Renal cortex interstitium (tissue), 11 donors: ENCODE results near the gene LGALS3BP. TPM values are rescaled to one million over a fixed set of nuclear protein-coding genes. Genes with fewer than 3 reads are reported as not detected.
A peak's percentile ranks its signal among the peaks of the same experiment; 100 is the strongest.

Experiments used
- DNase-seq, 11 donors: peaks; one replicate each; pipeline ENCODE4 v3.0.0-alpha.2; 2013; ENCODE audit warnings: low read depth in 9 of 11, low spot score in 4 of 11; ENCODE audit errors: extremely low read depth in 1 of 11
- polyA plus RNA-seq, 3 donors: library from polyadenylated mRNA; unstranded; fragments of 120-200 nt; gene quantifications; one replicate each; pipeline ENCODE4 v1.2.1, GENCODE V29; 2013; ENCODE audit not compliant: insufficient read length in 3 of 3

LGALS3BP gene
- polyA plus RNA-seq, 3 donors, result 104 to 161 (median 125) TPM

DNA sequence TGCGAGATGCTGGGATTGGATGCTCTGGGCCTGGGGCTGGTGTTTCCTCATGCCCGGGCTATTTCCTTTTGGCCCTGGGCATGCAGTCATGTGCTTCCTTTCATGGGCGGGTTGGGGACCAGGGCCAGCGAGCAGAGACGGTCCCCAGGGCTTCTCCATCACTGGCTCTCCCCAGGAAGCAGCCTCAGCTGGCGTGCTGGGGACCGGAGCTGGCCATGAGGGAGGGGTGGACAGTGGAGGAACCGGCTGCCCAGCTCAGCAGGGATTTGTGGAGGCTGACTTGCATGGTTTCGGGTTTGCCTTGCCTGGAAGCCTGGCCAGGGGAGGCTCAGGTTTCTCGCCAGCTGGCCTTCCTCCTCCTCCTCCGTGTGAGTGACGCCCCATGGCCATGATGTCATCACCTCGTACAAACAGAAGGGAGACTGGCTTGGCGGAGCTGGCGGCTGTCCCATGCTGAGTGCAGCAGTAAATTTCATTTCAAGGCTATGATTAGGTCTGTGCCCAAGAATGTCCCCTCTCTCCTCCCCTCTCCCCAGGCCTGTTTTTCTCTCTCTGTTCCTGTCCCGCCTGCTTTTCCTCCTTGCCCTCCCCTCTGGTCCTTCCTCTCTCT is 45.7 kb downstream of the LGALS3BP start:
- peak; percentile 81 to 93 (median 87) for DNase-seq

DNA sequence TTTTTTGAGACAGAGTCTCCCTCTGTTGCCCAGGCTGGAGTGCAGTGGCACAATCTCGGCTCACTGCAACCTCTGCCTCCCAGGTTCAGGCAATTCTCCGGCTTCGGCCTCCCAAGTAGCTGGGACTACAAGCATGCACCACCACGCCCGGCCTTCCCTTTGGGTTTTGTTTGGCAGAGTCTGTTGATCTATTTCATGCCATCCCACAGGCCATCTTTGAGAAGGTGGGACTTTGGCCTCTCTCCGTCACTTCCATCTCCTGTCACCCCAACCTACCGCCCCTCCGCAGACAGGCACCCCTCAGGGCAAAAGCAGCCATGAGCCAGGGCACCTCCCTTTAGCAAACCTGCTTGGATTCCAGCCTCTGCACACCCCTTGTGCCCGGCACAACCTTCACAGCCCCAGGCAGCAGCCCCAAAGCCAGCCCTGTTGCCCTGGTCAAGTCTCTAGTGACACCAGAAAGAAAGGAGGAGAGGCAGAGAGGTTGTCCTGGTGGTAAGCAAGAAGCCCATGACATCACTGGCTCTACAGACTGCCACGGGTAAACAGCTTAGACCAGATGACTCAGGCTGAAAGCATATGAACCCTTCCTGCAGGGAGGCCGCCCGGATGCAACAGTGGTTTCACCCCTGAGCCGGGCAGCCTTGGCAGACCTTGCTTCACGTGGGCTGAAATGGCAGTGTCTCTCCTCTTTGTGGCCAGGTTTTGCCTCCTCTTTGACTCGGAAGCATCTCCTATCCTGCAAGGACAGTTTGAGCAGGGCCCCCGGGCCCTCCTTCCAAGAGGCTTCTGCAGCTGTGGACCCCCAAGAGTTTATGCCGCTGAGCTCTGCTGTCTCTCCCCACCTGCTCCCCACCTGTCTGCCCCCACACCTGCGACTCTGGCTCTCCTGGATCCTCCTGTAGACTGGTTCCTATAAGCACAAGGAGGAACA is 46.4 kb downstream of the LGALS3BP start:
- DNase-seq, result no peak

DNA sequence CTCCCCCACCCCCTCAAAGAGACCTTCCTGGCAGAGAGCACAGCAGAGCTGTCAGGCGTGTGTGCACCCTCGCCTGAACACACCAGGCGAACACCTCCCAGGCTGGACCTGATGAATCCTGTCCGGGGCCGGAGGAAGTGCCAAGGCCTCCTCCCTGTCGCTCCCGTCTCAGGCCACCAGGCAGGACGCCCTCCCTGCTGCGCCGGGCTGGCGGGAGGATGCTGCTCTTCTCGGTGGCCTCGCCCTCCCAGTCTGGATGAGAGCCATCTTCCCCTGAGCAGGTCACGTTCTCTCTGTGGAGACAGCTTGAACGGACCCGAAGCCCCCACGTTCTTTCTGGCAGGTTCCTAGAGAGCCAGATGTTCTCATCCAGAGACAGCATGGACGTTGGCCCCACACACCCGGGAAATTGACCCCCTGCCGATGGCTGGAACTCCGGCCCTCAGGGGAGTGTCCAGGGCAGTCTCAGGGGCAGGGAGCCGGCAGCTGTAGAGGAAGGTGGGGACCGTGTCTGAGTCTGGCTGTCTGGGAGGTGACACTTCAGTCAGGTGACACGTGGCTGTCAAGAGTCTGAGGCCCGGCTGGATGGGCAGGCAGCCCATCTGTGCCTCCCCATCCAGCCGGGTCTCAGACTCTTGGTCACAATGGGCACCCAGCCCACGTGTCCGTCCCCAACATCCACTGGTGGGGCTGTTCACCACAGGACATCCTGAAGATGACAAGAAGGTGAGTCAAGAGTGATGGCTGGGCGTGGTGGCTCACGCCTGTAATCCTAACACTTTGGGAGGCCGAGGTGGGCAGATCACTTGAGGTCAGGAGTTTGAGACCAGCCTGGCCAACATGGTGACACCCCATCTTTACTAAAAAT is 49.6 kb downstream of the LGALS3BP start:
- DNase-seq, result no peak

DNA sequence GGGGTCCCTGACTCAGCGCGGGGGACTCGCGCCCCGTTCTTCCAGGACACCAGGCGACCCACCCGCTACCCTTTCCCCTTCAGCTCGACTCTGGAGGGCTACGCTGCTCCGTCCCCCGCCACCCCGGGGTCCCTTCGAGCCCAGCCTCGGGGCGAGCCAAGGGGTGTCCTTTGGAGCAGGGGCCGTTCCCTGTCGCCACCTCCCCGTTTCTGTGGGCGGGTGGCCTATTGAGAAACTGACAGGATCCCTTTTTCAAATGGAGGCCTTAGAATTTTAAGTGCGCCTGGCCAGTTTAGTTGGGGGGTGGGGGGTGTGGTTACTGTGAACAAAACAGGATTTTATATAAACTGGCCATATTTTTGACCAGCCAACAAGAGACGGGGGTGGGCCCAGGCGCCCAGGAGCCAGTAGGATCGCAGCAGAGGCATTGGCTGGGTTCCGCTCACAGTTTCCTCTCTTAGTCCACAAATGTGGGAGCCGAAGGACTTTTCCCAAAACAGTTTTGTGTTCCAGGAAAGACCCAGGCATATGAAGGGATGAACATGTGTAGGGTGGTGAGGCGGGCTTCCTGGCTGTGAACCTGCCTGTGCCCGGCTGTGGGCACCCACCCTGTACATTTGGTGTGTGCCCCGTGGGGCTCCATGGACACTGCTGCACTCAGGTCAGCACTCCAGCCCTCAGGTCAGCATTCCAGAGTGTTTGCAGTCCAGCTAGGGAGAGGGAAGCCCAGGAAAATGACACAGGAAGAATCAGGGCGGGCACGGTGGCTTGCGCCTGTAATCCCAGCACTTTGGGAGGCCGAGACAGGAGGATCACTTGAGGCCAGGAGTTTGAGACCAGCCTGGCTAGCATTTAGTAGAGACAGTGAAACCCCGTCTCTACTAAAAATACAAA is 53.8 kb downstream of the LGALS3BP start:
- DNase-seq, result peak in 5 of 11 donors; percentile 62 to 76 (median 74)

DNA sequence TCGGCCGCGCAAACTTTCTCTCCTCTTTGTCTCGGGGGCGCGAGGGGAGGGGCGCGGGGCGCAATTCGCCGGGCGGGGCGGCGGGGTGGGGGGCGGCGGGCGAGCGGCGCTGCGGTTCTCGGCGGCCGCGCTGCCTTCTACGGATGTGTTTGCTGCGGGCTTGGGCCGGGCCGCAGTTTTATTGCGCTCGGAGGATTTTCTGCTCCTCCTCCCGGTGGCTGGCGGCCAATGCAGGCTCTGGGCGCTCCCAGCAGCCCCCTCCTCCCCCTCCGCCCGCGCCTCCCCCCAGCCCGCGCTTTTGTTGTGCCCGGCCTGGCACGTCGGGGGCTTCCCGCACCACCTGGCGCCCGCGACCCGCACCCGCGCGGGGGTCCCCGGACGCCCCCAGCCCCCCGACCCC is 54.5 kb downstream of the LGALS3BP start, which contains the start of gene TIMP2:
Gene TIMP2 (minus strand): TSS at position 154 of the 400 bp plus-strand sequence. CDS start 299 bp downstream, outside the sequence.
- DNase-seq, result peak in 10 of 11 donors; percentile 65 to 87 (median 85)

DNA sequence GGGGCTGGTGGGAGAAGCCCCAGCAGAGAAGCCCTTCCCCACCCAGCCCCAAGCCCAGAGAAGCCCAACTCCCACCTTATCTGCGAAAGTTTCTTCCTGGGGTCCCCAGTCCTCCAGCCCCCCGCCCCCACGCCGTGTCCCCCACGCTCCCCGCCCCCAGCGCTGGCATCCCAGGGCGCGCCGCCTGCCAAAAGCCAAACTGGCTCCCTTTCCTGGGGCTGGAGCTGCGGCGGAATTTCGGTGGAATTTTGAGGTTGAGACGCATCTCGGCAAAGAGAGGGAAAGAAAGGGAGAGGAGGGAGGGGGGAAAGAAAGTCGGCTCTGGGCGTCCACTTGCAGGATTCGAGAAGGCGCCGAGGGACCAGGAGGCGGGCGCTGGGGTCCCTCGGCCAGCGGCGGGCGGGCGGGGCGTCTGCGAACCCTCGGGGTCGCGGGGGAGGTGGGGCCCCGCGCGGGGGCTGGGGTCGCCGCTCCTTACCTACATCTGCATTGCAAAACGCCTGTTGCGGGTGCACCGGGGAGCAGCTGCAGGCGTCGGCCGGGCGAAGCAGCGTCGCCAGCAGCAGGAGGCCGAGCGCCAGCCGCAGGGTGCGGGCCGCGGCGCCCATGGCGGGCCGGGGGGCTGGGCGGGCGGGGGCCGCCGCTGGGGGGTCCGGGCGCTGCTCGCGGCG is 55.1 kb downstream of the LGALS3BP start:
- no peak for DNase-seq

DNA sequence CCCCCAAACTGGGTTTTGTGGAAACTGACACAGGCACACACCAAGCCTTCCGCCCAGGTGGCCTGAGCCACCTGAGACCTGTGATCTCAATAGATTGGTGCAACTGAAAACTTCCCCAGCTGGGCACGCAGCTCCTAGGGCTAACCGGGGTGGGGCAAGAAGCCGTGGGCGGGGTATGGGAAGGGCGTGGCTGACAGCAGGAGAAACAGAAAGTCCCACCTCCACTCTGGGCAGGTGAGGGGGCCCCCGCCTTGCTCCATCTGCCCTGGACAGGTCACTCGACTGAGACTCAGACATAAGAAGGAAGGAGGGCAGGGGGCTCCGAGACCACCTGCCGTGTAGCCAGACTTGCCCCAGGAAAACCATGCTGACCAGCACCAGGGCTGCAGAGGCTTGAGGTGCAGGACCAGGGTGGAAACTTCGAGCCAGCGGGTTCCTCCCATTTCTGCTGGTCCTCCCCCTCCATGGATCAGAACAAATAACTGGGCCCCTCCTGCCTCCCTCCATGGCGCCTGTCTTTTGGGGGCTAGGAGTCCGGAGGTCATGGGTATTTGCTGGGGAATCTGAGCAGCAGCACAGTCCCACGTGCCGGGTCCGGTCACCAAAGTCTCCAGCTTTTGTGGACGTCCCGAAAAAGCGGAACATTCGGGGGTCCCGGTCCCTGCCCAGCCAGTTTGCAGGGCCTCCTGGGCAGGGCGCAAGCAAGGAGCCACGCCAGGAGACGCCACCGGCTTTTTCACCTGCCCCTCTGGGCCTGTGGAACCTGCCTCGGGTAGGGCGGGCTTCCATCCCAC is 55.9 kb downstream of the LGALS3BP start:
- DNase-seq, result no peak

DNA sequence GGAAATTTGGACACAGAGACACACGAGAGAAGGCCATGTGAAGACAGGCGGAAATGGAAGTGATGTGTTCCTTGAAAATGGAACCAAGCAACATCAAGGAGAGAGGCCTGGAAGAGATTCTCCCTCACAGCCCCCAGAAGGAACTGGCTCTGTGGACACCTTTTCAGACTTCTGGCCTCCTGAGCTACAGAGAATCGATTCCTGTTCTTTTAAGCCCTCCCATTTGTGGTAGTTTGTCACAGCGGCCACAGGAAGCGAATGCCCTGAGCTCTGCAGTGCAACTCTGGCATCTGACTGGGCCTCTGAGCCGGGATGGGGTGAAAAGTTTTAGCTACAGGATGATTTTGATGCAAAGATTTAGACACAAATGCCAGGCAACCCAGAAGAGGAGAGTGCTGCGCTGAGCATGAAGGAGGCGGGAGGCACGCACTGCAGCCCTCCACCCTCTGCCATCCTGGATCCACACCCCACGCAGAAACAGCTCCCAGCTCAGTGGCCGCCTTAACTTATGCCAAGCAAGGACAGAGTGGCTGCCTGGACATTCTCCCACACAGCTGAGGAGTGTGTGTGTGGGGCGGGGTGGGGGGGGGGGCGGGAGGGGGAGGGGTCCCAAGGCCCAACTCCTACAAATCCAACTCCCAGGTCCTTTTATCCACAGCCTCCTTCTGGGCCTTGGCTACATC is 56.8 kb downstream of the LGALS3BP start:
- DNase-seq, result no peak

DNA sequence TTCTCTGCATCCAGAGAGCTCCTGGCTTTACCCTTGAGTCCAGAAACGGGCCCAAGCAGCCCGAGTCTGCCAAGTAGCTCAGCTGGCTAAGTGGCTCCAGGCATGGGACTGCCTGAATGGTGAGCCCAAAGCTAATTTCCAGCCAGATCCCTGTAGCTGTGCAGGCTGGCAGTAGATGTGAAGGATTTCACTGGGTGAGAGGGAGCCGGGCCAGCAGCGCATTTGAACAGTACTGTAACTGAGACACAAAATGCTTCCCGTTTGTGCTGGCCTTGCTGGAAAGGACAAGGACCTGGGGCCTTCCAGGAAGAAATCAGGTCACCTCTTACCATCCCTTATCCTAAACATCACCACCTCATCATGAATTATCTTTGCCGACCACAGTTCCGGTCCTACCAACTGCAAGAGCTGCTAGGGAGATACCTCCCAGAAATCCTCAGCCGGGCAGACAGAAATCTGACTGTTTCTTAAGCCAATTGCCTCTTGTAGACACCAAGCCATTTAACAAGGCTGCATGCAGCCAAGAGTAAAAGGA is 58.2 kb downstream of the LGALS3BP start:
- DNase-seq, result no peak

Other genes starting within 250 kb of the LGALS3BP start
- 10 to 100 TPM; 23.1 to 26.3 (median 23.2) TPM for gene CYTH1, start 197.7 kb downstream of the LGALS3BP start, polyA plus RNA-seq
- gene USP36, start 139.1 kb downstream of the LGALS3BP start, polyA plus RNA-seq, result 10 to 100 TPM; 39.1 to 46.7 (median 44.0) TPM
- under 1 TPM in 2 of 3 donors, not detected in 1; 0.11 to 0.48 TPM for gene CEP295NL, start 76.7 kb downstream of the LGALS3BP start, polyA plus RNA-seq
- 100 to 1,000 TPM; 150 to 170 (median 150) TPM for gene TIMP2, start 54.5 kb downstream of the LGALS3BP start, polyA plus RNA-seq
- 10 to 100 TPM; 39.7 to 52.9 (median 46.1) TPM for gene CANT1, start 29.8 kb upstream of the LGALS3BP start, polyA plus RNA-seq
- gene C1QTNF1, start 44.2 kb upstream of the LGALS3BP start, polyA plus RNA-seq, result 1 to 10 TPM; 2.1 to 3.1 (median 2.9) TPM
- gene ENGASE, start 94.9 kb upstream of the LGALS3BP start, polyA plus RNA-seq, result 10 to 100 TPM; 14.6 to 29.0 (median 22.4) TPM